Measurements from ENCODE around the gene TMEM131. TPM values are rescaled to one million over a fixed set of nuclear protein-coding genes. Genes with fewer than 3 reads are reported as not detected.

TMEM131 gene
- total RNA-seq, 1 donor from 2014 or later, result 16.8 TPM

- TF ChIP-seq CTCF (IDR thresholded peaks at IDR 0.05; ENCODE audit: insufficient read depth, low read length, poor library complexity, severe bottlenecking), result no peak
- no peaks in the 10 kb centered on the region for H3K27me3 ChIP-seq (ENCODE audit: control insufficient read depth, insufficient read depth, low read length)
- no peak for DNase-seq (ENCODE audit: low read depth)
- H3K4me3 ChIP-seq (ENCODE audit: low read depth, low read length), result no peak overlapping the region
- H3K36me3 ChIP-seq (ENCODE audit: control insufficient read depth, insufficient read depth, low read length), result no peaks in the 10 kb centered on the region
Measured at GRCh38 chr2:97816411-97816810, 179.3 kb downstream of the TMEM131 start.

GRCh38 chr2:97812931-97813330 lies 182.8 kb downstream of the TMEM131 start:
- Histone ChIP-seq H3K4me3 (ENCODE audit: low read depth, low read length) (no peak overlapping the region), H3K27me3 (ENCODE audit: control insufficient read depth, insufficient read depth, low read length) (no peaks in the 10 kb centered on the region), H3K36me3 (ENCODE audit: control insufficient read depth, insufficient read depth, low read length) (peaks cover 1% of the 10 kb centered on the region)
- TF ChIP-seq CTCF (IDR thresholded peaks at IDR 0.05; ENCODE audit: insufficient read depth, low read length, poor library complexity, severe bottlenecking), result no peak
- no peak for DNase-seq (ENCODE audit: low read depth)

- TF ChIP-seq CTCF (IDR thresholded peaks at IDR 0.05; ENCODE audit: insufficient read depth, low read length, poor library complexity, severe bottlenecking), result no peak
- no peak for DNase-seq (ENCODE audit: low read depth)
- peaks cover 1% of the 10 kb centered on the region for H3K36me3 ChIP-seq (ENCODE audit: control insufficient read depth, insufficient read depth, low read length)
- no peak overlapping the region for H3K4me3 ChIP-seq (ENCODE audit: low read depth, low read length)
- H3K27me3 ChIP-seq (ENCODE audit: control insufficient read depth, insufficient read depth, low read length), result no peaks in the 10 kb centered on the region
Measured at GRCh38 chr2:97808816-97809215, 186.9 kb downstream of the TMEM131 start.

- peaks cover 1% of the 10 kb centered on the region for H3K36me3 ChIP-seq (ENCODE audit: control insufficient read depth, insufficient read depth, low read length)
- DNase-seq (ENCODE audit: low read depth), result peak; percentile 10
- no peak overlapping the region for H3K4me3 ChIP-seq (ENCODE audit: low read depth, low read length)
- TF ChIP-seq CTCF (IDR thresholded peaks at IDR 0.05; ENCODE audit: insufficient read depth, low read length, poor library complexity, severe bottlenecking), result peak; percentile 98
- no peaks in the 10 kb centered on the region for H3K27me3 ChIP-seq (ENCODE audit: control insufficient read depth, insufficient read depth, low read length)
Measured at GRCh38 chr2:97806738-97807618, 188.8 kb downstream of the TMEM131 start.

GRCh38 chr2:97805776-97806175 lies 190.0 kb downstream of the TMEM131 start:
- H3K4me3 ChIP-seq (ENCODE audit: low read depth, low read length), result no peak overlapping the region
- no peaks in the 10 kb centered on the region for H3K27me3 ChIP-seq (ENCODE audit: control insufficient read depth, insufficient read depth, low read length)
- no peaks in the 10 kb centered on the region for H3K36me3 ChIP-seq (ENCODE audit: control insufficient read depth, insufficient read depth, low read length)
- no peak for TF ChIP-seq CTCF (IDR thresholded peaks at IDR 0.05; ENCODE audit: insufficient read depth, low read length, poor library complexity, severe bottlenecking)
- DNase-seq (ENCODE audit: low read depth), result no peak

- H3K36me3 ChIP-seq (ENCODE audit: control insufficient read depth, insufficient read depth, low read length), result no peaks in the 10 kb centered on the region
- no peak for DNase-seq (ENCODE audit: low read depth)
- H3K4me3 ChIP-seq (ENCODE audit: low read depth, low read length), result no peak overlapping the region
- no peaks in the 10 kb centered on the region for H3K27me3 ChIP-seq (ENCODE audit: control insufficient read depth, insufficient read depth, low read length)
- no peak for TF ChIP-seq CTCF (IDR thresholded peaks at IDR 0.05; ENCODE audit: insufficient read depth, low read length, poor library complexity, severe bottlenecking)
Measured at GRCh38 chr2:97801028-97801427, 194.7 kb downstream of the TMEM131 start.
